Endodermal cell (in vitro differentiated cells): ENCODE results near the gene CD300C. TPM values are rescaled to one million over a fixed set of nuclear protein-coding genes. Genes with fewer than 3 reads are reported as not detected.

Source experiments
- DNase-seq: peaks from one replicate; pipeline ENCODE4 v3.0.0-alpha.2; 2017
- H3K27ac ChIP-seq: 2 replicates; pipeline ENCODE4 v1.5.1; 2013; ENCODE audit warnings: mild to moderate bottlenecking, low read depth, low read length, moderate library complexity
- H3K27me3 ChIP-seq: 2 replicates; pipeline ENCODE4 v1.6.1; 2013; ENCODE audit warnings: mild to moderate bottlenecking, low read length, moderate library complexity; ENCODE audit not compliant: insufficient read depth, control insufficient read depth, poor library complexity, severe bottlenecking
- H3K36me3 ChIP-seq: 2 replicates; pipeline ENCODE4 v1.7.0; 2013; ENCODE audit warnings: mild to moderate bottlenecking, low read length, moderate library complexity; ENCODE audit not compliant: control insufficient read depth, insufficient read depth
- H3K4me1 ChIP-seq: one replicate; pipeline ENCODE4 v1.7.0; 2013; ENCODE audit warnings: low read length; ENCODE audit not compliant: control insufficient read depth, insufficient read depth
- H3K4me3 ChIP-seq: 2 replicates; pipeline ENCODE4 v1.5.1; 2013; ENCODE audit warnings: mild to moderate bottlenecking, low read length, moderate library complexity
- H3K9ac ChIP-seq: 2 replicates; pipeline ENCODE4 v1.6.1; 2013; ENCODE audit warnings: mild to moderate bottlenecking, low read length, moderate library complexity; ENCODE audit not compliant: poor library complexity, severe bottlenecking; ENCODE audit errors: extremely low read depth
- H3K9me3 ChIP-seq: 2 replicates; pipeline ENCODE4 v1.6.1; 2013; ENCODE audit warnings: mild to moderate bottlenecking, low read length, moderate library complexity; ENCODE audit not compliant: control insufficient read depth
- H3K27ac Mint-ChIP-seq: 2 replicates; pipeline ENCODE4 v1.8.0; 2020; ENCODE audit warnings: mixed read lengths
- H3K27me3 Mint-ChIP-seq: 2 replicates; pipeline ENCODE4 v1.8.0; 2021; ENCODE audit warnings: mild to moderate bottlenecking, mixed read lengths; ENCODE audit not compliant: insufficient read depth
- H3K36me3 Mint-ChIP-seq: 2 replicates; pipeline ENCODE4 v1.8.0; 2020; ENCODE audit warnings: low read depth, mixed read lengths
- H3K4me1 Mint-ChIP-seq: 2 replicates; pipeline ENCODE4 v1.8.0; 2020; ENCODE audit warnings: mixed read lengths
- H3K4me3 Mint-ChIP-seq: 2 replicates; pipeline ENCODE4 v1.8.0; 2020; ENCODE audit warnings: mild to moderate bottlenecking, moderate library complexity, mixed read lengths
- H3K9me3 Mint-ChIP-seq: 2 replicates; pipeline ENCODE4 v1.8.0; 2020; ENCODE audit warnings: mild to moderate bottlenecking, mixed read lengths
- CTCF ChIP-seq: fragments of 200-600 bp; sonication (generic); conservative IDR thresholded peaks from 2 replicates; pipeline ENCODE4 v1.5.0; 2021; ENCODE audit warnings: antibody characterized with exemption, mild to moderate bottlenecking
- WGBS, 2 experiments: methylation state at CpG; one replicate each; pipeline versions ENCODE4 v1.1.5 to v1.1.7; 2013; ENCODE audit warnings: missing lambda C conversion rate in 2 of 2, mixed read lengths in 1 of 2; ENCODE audit not compliant: insufficient coverage in 1 of 2, insufficient read length in 1 of 2; 5-methylcytosine and 5-hydroxymethylcytosine counted together
- total RNA-seq, 2 donors: library from RNA; stranded (reverse); fragmentation: NEBNext Ultra II Directional in 1 of 2; extraction: Animal tissue kit (Norgen Biotek cat#: 25700) in 1 of 2; gene quantifications; 2 replicates in 1 of 2; 3 replicates in 1 of 2; pipeline ENCODE4 v1.2.1, GENCODE V29; 2021

Gene CD300C
- total RNA-seq, 2 donors from 2014 or later, result not detected

- Histone ChIP-seq H3K36me3 (no peaks in the 10 kb centered on the region), H3K27ac (no peak overlapping the region), H3K9me3 (no peaks in the 10 kb centered on the region), H3K9ac (no peak overlapping the region), H3K4me1 (no peaks in the 10 kb centered on the region), H3K27me3 (no peaks in the 10 kb centered on the region), H3K4me3 (no peak overlapping the region)
- no peak overlapping the region for H3K27ac Mint-ChIP-seq
- peaks cover 14% of the 10 kb centered on the region for H3K27me3 Mint-ChIP-seq
- WGBS, 2 experiments, result 86 to 95% methylated on average over 5 to 8 of the region's 10 CpGs
- H3K4me3 Mint-ChIP-seq, result no peak overlapping the region
- H3K4me1 Mint-ChIP-seq, result no peaks in the 10 kb centered on the region
- no peaks in the 10 kb centered on the region for H3K9me3 Mint-ChIP-seq
- TF ChIP-seq CTCF, result no peak
- DNase-seq, result no peak
- H3K36me3 Mint-ChIP-seq, result no peaks in the 10 kb centered on the region
Observed at GRCh38 chr17:74582633-74583032, 36.7 kb upstream of the CD300C start.

DNA sequence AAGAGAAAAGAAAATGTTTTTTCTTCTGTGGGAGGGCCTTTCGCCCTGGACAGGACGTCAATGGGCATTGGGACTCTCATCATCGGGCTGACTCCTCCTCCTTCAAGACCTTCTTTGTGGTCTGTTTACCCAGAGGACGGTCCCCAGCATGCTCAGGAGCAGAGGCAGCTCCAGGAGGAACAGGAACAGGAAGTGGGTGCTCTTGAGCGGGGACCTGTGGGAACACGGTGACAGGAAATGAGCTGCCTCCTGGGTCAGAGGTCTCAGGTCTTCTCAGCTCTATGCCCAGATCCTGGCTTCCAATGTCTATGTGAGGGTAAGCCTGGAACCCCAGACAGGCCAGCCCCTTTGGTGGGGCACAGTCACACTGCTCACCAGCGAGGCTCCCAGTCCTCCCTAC lies 34.0 kb upstream of the CD300C start:
- H3K9me3 Mint-ChIP-seq, result no peaks in the 10 kb centered on the region
- H3K27me3 Mint-ChIP-seq, result peaks cover 22% of the 10 kb centered on the region
- no peak for DNase-seq
- H3K4me3 ChIP-seq, result no peak overlapping the region
- H3K4me3 Mint-ChIP-seq, result no peak overlapping the region
- H3K4me1 Mint-ChIP-seq, result no peaks in the 10 kb centered on the region
- no peaks in the 10 kb centered on the region for H3K4me1 ChIP-seq
- H3K9me3 ChIP-seq, result no peaks in the 10 kb centered on the region
- H3K36me3 ChIP-seq, result no peaks in the 10 kb centered on the region
- no peaks in the 10 kb centered on the region for H3K36me3 Mint-ChIP-seq
- peaks cover 18% of the 10 kb centered on the region for H3K27me3 ChIP-seq
- WGBS, 2 experiments, result 92 to 96% methylated on average over 4 to 7 of the region's 7 CpGs
- TF ChIP-seq CTCF, result no peak
- no peak overlapping the region for H3K27ac Mint-ChIP-seq
- H3K9ac ChIP-seq, result no peak overlapping the region
- H3K27ac ChIP-seq, result no peak overlapping the region

- H3K36me3 ChIP-seq, result no peaks in the 10 kb centered on the region
- H3K9ac ChIP-seq, result no peak overlapping the region
- Mint-ChIP-seq H3K27ac (no peak overlapping the region), H3K27me3 (peaks cover 31% of the 10 kb centered on the region), H3K9me3 (no peaks in the 10 kb centered on the region), H3K4me1 (no peaks in the 10 kb centered on the region), H3K36me3 (no peaks in the 10 kb centered on the region), H3K4me3 (no peak overlapping the region)
- no peaks in the 10 kb centered on the region for H3K4me1 ChIP-seq
- H3K27me3 ChIP-seq, result peaks cover 27% of the 10 kb centered on the region
- DNase-seq, result no peak
- H3K9me3 ChIP-seq, result no peaks in the 10 kb centered on the region
- no peak for TF ChIP-seq CTCF
- H3K4me3 ChIP-seq, result no peak overlapping the region
- no peak overlapping the region for H3K27ac ChIP-seq
- 85 to 90% methylated on average over 3 to 9 of the region's 9 CpGs for WGBS, 2 experiments
Observed at GRCh38 chr17:74578979-74579378, 33.1 kb upstream of the CD300C start.
